ENCODE data around the gene ZNF143.

The ZNF143 gene

GRCh38 chr11:9575260-9576240, 114.7 kb downstream of the ZNF143 start:
- intact Hi-C loops (cut with DNase I; ENCODE audit: low total_unique reads): loop anchor here (5.0 kb wide), 1 partner anchor 37 kb away; no protein-coding TSS in a partner anchor
- H3K4me3 ChIP-seq: peak overlapping the region; percentile 81 to 89
- peak overlapping the region; percentile 96 to 98 for H3K27ac ChIP-seq
- H3K9me3 ChIP-seq: no peaks in the 10 kb centered on the region
- TF ChIP-seq CTCF (IDR thresholded peaks at IDR 0.05): no peak
- H3K4me1 ChIP-seq: peaks cover 0 to 30% (median 9%) of the 10 kb centered on the region in 4 donors
- peak; percentile 71 to 85 for DNase-seq
- peaks cover 0 to 6% (median 0%) of the 10 kb centered on the region in 3 donors for H3K36me3 ChIP-seq
- H3K27me3 ChIP-seq: no peaks in the 10 kb centered on the region

GRCh38 chr11:9576701-9577381, 116.0 kb downstream of the ZNF143 start:
- Histone ChIP-seq H3K4me3 (peak overlapping the region; percentile 81 to 89), H3K9me3 (no peaks in the 10 kb centered on the region), H3K27ac (peak overlapping the region; percentile 96 to 98), H3K36me3 (peaks cover 5 to 13% (median 6%) of the 10 kb centered on the region in 3 donors), H3K4me1 (peaks cover 0 to 30% (median 9%) of the 10 kb centered on the region in 4 donors), H3K27me3 (no peaks in the 10 kb centered on the region)
- intact Hi-C loops (cut with DNase I; ENCODE audit: low total_unique reads): loop anchor here (5.0 kb wide), 1 partner anchor 35 kb away; no protein-coding TSS in a partner anchor
- no peak for DNase-seq
- no peak for TF ChIP-seq CTCF (IDR thresholded peaks at IDR 0.05)

- no peak for TF ChIP-seq CTCF (IDR thresholded peaks at IDR 0.05)
- peak overlapping the region; percentile 81 to 89 for H3K4me3 ChIP-seq
- intact Hi-C loops (cut with DNase I; ENCODE audit: low total_unique reads): loop anchor here (5.0 kb wide), 1 partner anchor 35 kb away; no protein-coding TSS in a partner anchor
- peaks cover 0 to 25% (median 6%) of the 10 kb centered on the region in 4 donors for H3K4me1 ChIP-seq
- peaks cover 13 to 21% (median 13%) of the 10 kb centered on the region in 3 donors for H3K36me3 ChIP-seq
- no peak for DNase-seq
- H3K9me3 ChIP-seq: no peaks in the 10 kb centered on the region
- H3K27me3 ChIP-seq: no peaks in the 10 kb centered on the region
- H3K27ac ChIP-seq: peak overlapping the region; percentile 96 to 98
Observed at GRCh38 chr11:9577556-9577955, 116.7 kb downstream of the ZNF143 start.
